HepG2 (cell line): Measurements from ENCODE around the gene MAP1B. TPM values are rescaled to one million over a fixed set of nuclear protein-coding genes. Genes with fewer than 3 reads are reported as not detected.

Experiments used
- AFF4 ChIP-seq: sonication (generic); formaldehyde crosslinking; IDR thresholded peaks from 2 replicates; pipeline ENCODE4 v1.4.0; 2020; ENCODE audit warnings: missing genetic modification reagents
- HMGXB3 ChIP-seq: sonication (generic); formaldehyde crosslinking; IDR thresholded peaks from 2 replicates; pipeline ENCODE4 v1.4.0; 2020; ENCODE audit warnings: missing genetic modification reagents, borderline replicate concordance
- SAFB2 ChIP-seq: sonication (generic); formaldehyde crosslinking; IDR thresholded peaks from 2 replicates; pipeline ENCODE4 v1.5.1; 2020; ENCODE audit warnings: missing genetic modification reagents, low read depth, mild to moderate bottlenecking, borderline replicate concordance
- ZNF414 ChIP-seq: sonication (generic); formaldehyde crosslinking; IDR thresholded peaks from 2 replicates; pipeline ENCODE4 v1.5.0; 2020; ENCODE audit warnings: missing genetic modification reagents
- polyA plus RNA-seq, 8 experiments: library from polyadenylated mRNA; depleted of rRNA in 3 of 8; stranded (reverse) in 7 of 8; unstranded in 1 of 8; fragments of >200 nt; fragmentation: Illumina TruSeq in 4 of 8; extraction: Trizol in 4 of 8; gene quantifications; 2 replicates each; pipeline versions ENCODE4 v1.2.1 to v1.2.3, GENCODE V29; 2011 to 2016; ENCODE audit warnings: low read depth in 4 of 8, missing spikeins in 1 of 8, mixed read lengths in 1 of 8; ENCODE audit not compliant: insufficient read depth in 1 of 8
- total RNA-seq, 5 experiments: library from RNA; depleted of rRNA; stranded (reverse); fragments of >200 nt; fragmentation: Illumina TruSeq; extraction: Trizol; gene quantifications; 2 replicates each; pipeline ENCODE4 v1.2.3, GENCODE V29; 2016; ENCODE audit warnings: low read depth in 1 of 5

MAP1B gene
- total and polyA plus RNA-seq, 2 of the 13 experiments (the other 11 are each of a cell fraction or from before 2014, with no cell fraction given) = 3.3 to 6.2 TPM

- no peak for TF ChIP-seq HMGXB3 (CRISPR knock-in tag)
- no peak for TF ChIP-seq ZNF414 (CRISPR knock-in tag)
- no peak for TF ChIP-seq AFF4 (CRISPR knock-in tag)
- TF ChIP-seq SAFB2 (CRISPR knock-in tag) = no peak
These were observed 40.6 kb upstream of the MAP1B start (continued) for GRCh38 chr5:72066705-72067107.
